NCI-H2227 (cell line): ENCODE results near the gene SMIM24.

Source experiments
- DNase-seq: peaks from one replicate; lab custom pipeline; 2025; ENCODE audit not compliant: unreplicated experiment; lab: John Stamatoyannopoulos, UW

The SMIM24 gene

DNA sequence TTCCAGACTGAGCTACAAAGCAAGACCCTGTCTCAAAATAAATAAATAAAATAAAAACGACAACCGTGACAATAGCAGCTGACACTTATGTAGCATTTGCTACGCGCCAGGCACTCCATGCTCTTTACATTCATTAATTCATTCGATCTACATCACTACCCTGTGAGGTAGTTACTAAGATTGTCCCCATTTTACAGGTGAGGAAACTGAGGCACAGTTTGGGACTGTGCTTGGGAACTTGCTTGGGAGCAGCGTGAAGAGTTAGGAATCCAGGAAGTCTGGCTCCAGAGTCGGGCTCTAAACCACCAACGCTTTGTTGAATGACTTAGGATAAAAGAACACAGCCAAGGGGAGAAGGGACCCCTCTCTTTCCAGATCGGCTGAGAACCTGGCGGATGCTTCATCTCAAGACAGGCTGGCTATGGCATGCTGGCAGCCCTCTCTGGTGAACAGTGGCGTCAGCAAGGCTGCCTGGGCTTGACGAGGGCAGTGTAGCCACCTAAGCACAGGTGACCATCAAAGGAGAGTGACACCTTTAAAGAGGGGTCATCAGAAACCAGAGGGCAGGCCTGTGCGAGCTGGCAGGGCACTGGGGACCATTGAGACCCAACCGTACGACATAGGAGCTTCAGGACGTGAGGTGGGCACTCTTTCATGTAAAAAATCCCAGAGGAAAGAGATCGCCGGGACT lies 19.6 kb upstream of the SMIM24 start:
- no peak for DNase-seq

DNA sequence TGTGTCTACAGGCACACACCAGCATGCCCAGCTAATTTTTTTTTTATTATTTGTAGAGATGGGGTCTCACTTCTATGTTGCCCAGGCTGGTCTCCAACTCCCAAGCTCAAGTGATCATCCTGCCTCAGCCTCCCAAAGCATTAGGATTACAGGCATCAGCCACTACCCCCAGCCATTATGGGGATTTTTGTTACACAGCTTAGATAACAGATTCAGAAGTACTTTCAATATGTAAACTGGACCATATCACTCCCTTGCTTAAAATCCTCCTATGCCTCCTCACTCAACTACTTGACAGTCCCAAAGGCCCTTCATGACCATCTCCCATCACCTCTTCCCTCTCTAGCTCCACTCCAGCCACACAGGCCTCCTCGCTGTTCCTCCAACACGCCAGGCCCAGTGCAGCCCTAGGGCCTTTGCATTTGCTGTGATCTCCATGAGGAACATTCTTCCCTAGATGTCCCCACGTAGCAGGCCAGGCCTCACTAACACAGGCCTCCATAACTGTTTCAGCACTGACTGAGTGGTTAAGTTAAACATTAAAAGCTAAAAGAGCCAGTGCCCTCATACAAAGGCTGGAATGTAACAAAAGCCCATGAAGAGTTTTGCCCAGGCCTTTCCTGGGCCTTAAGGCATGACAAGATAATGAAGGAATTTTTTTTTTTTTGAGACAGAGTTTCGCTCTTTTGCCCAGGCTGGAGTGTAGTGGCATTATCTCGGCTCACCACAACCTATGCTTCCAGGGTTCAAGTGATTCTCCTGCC lies 17.6 kb upstream of the SMIM24 start:
- no peak for DNase-seq

DNA sequence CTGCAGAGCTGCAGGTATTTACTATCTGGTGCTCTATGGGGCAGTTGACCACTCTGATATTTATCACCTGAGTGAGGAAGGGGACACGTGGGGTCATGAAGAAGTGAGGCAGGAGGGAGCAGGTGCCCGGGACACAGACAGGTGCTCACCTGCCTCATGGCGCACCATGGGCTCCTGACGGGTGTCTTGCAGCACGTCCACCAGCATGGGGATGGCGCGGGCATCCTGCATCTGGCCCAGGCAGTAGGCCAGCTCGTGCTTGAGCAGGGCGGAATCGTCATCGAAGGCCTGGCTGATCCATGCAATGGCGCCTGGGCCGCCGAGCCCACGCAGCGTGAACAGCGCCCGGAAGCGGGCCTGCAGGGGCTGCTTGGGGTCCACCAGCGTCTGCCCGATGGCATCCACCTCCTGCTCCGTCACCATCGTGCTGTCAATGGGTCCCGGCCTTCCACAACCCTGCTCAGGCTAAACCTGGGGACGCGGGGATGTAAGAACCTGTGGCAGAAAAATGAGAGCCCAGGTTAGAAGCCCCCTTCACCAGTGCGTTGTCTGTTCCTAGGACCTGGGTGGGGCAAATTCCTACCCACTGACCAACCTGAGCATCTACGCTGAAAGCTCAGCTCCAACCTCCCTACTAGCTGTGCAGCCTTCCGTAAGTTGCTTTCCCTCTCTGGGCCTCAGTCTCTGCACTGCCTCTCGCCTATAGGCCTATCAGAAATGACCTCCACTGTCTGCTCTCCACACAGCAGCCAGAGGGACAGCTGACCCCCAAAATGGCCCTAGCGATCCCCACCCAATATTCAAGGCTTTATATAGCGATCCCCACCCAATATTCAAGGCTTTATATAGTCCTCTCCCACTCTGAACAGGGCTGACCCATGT lies 16.3 kb upstream of the SMIM24 start:
- no peak for DNase-seq

GRCh38 chr19:3494559-3494958 lies 14.2 kb upstream of the SMIM24 start:
- no peak for DNase-seq

- peak; percentile 12 for DNase-seq
Observed at GRCh38 chr19:3494051-3494450, 13.7 kb upstream of the SMIM24 start.

DNA sequence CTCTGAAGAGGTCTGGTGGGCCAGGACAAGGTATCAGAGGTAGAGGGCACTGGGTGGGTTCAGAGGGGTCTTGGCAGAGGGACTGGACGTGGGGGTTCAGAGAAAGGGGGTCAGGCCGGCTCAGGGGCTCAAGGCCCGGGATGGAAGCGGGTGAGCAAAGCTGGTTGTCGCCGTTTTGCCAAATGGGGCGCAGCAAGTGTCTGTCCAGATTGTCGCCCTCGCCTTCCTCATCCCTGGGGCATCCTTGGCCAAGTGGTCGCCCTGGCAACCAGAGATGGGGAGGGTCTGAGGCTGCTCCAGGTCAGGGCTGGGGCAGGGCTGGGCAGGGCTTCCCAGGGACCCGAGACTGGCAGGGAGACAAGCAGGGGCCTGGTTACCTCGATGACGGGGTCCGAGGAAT lies 13.3 kb upstream of the SMIM24 start:
- DNase-seq = no peak

GRCh38 chr19:3492919-3493318 lies 12.6 kb upstream of the SMIM24 start:
- DNase-seq = no peak

GRCh38 chr19:3492131-3492839 lies 12.0 kb upstream of the SMIM24 start:
- no peak for DNase-seq

DNA sequence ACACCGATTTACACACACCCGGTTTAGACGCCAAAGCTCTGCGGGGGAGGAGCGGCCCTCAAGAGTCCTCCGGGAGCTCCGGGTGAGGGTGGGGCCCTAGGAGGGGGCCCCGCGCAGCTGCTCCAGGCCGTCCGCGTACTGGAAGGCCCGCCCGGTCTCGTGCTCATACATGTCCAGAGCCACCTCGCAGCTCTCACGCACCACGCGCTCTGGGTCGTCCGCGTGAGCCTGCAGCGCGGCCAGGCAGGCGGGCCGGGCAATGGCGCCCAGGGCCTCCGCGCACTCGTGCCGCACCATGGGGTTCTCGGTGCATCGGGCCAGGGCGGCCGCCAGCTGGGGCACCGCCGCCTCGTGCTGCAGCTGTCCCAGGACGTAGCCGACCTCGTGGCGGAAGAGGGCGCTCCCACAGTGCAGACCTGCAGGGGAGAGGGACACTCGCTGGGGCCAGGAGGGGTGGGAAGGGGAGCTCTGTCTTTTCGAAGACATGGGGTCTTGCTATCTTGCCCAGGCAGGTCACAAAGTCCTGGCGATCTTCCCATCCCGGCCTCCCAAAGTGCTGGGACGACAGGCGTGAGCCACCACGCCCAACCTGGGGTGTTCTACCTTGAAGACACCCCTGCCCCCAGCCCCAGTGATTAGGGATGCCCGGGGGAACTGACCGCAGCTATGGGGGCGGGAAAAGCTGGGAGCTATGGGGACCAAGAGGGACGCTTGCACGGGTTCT lies 11.2 kb upstream of the SMIM24 start:
- no peak for DNase-seq

DNA sequence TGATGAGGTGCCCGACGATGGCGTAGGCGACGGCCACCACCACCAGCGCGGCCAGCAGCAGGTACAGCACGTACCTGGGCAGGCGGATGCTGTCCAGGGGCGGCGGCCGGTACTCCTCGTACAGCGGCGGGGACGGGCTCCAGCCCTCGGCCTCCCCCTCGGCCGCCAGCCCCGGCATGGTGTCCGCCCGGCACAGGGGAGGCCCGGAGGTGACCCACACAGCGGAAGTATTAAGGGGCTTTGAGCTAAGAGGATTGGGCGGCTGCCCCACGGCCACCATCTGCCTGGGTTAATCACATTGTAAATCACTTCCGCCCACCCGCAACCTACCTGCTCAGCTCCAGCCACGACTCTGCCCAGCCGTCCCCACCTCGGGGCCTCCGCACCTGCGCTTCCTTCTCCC lies 2.9 kb upstream of the SMIM24 start, which contains the start of gene SMIM44:
Gene SMIM44 (minus strand): TSS at position 216 of the 403 bp plus-strand sequence. CDS start 38 bp downstream, at position 178.
- no peak for DNase-seq

DNA sequence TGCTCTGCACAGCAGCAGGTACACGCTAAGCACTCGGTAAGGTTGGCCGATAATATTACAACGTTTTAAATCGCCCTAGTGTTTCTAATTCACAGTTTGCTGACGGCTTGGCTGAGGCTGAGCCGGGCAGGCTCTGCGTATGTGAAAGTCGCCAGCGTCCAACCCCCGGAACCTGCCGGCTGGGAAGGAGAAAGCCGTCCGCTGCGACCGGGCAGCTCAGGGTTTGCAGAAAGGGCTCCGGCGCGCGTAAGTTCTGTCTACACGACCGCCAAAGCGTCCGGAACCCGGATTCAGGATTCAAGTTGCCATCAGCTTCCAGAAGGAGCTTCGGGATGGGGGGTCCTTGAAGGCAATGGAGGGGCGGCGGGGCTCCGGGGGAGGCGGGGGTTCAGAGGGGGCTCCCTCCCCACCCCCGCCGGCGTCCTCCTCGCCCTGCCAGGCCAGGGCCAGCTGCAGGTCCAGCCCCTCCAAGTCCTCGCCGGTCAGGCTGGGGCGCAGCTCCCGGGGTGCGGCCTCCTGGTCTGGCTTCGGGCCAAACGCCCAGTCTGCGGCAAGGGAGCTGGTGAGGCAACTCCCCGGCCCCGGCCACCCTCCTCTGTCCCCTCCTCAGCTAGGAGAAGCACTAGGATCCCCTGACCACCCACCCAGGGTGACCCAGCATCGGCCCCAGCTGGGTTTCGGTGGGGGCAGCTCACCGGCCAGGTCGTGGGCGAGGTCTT lies 2.3 kb upstream of the SMIM24 start:
- peak; percentile 35 for DNase-seq

- DNase-seq = no peak
Observed at GRCh38 chr19:3481241-3482090, 1.1 kb upstream of the SMIM24 start.

DNA sequence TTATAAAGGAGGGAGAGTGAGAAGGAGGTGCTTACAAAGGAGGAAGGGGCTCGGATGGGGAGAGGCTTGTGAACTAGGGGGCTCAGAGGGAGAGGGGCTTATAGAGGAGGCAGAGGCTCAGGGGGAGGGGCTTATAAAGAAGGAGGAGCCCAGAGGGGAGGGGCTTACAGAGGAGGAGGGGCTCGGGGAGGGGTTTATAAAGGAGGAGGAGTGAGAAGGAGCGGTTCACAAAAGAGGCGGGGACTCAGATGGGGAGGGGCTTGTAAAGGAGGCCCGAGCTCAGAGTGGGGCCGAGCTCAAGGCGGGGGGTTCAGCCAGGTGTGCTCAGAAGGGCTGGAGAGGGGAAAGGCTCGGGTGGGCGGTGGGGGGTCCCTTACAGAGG lies 500 bp downstream of the SMIM24 start:
- DNase-seq = no peak

GRCh38 chr19:3479177-3479833 lies 1.0 kb downstream of the SMIM24 start:
- DNase-seq = peak; percentile 32

DNA sequence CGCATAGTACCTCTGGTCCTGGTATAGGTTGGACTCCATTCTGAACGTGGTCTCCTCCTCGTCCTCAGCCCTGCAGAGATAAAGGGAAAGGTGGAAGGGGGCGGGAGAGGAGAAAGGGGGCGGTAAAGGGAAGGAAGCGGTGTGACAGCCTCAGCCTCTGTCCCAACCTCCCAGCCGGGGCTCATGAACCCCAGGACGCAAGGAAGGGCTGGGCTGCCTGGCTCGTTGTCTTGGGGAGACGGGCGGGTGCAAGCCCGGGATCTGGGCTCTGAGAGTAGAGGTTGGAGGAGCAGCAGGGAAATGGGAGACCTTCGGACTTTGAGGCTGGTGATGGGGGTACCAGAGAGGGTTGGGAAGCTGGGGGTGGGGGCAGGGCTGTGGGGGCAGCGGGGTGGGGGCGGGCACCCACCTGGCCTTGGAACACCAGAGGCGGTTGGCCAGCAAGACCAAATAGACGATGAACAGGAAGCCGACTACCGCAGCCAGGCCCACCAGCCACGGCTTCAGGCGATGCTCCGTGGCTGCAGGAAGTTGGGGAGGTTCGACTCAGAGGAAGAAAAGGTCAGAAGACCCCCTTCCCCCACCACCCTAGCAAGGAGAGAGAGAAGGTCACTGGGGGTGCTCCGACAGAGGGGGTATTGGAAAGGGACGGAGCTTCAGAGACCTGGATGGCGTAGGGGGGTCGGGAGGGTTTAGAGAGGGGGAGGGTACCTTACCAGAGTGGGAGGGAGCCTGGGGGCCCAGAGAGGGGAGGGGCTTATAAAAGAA lies 1.7 kb downstream of the SMIM24 start:
- no peak for DNase-seq

DNA sequence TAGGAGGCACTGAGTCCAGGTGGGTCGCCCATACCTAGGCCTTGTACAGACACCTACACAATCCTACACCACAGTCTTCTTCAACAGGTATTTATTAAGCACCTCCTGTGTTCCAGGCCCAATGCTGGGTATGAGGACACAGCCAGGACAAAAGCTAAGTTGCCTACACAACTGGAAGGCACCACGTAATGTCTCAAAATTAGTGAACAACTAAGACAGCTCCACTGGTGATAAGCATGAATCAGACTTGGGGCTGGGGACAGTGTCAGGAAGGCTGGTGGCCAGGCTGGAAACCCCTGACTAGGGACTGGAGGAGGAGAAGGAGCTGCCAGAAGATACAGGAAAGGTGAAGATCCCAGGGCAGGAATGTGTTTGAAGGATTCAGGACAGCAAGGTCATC lies 2.4 kb downstream of the SMIM24 start:
- DNase-seq = no peak

- DNase-seq = no peak
Observed at GRCh38 chr19:3477506-3477905, 2.8 kb downstream of the SMIM24 start.
